Ishikawa (cell line): ENCODE data around the gene RNASE8.

ENCODE experiments used
- CREB1 ChIP-seq: IDR thresholded peaks from 2 replicates; pipeline ENCODE4 v1.6.1; 2012; ENCODE audit warnings: low read depth
- EGR1 ChIP-seq: IDR thresholded peaks from 2 replicates; pipeline ENCODE4 v1.6.1; 2012
- EP300 ChIP-seq: IDR thresholded peaks from 2 replicates; pipeline ENCODE4 v1.6.1; 2012; ENCODE audit warnings: borderline replicate concordance
- MAX ChIP-seq: IDR thresholded peaks from 2 replicates; pipeline ENCODE4 v1.6.1; 2012
- NFIC ChIP-seq: IDR thresholded peaks from 2 replicates; pipeline ENCODE4 v1.6.1; 2012
- REST ChIP-seq: IDR thresholded peaks from 2 replicates; pipeline ENCODE4 v1.6.1; 2012; ENCODE audit warnings: low read depth, mild to moderate bottlenecking
- TAF1 ChIP-seq: IDR thresholded peaks from 2 replicates; pipeline ENCODE4 v1.6.1; 2012; ENCODE audit warnings: low read depth, mild to moderate bottlenecking
- TCF12 ChIP-seq: IDR thresholded peaks from 2 replicates; pipeline ENCODE4 v1.6.1; 2012; ENCODE audit warnings: low read depth
- USF1 ChIP-seq: IDR thresholded peaks from 2 replicates; pipeline ENCODE4 v1.6.1; 2012
- YY1 ChIP-seq: IDR thresholded peaks from 2 replicates; pipeline ENCODE4 v1.6.1; 2012; ENCODE audit warnings: low read depth
- ZBTB7A ChIP-seq: IDR thresholded peaks from 2 replicates; pipeline ENCODE4 v1.6.1; 2012; ENCODE audit warnings: low read depth

GRCh38 chr14:21016413-21017190, 41.0 kb upstream of the RNASE8 start:
- no peak for TF ChIP-seq EP300
- TF ChIP-seq USF1, result no peak
- TF ChIP-seq TCF12, result no peak
- TF ChIP-seq TAF1, result no peak
- no peak for TF ChIP-seq NFIC
- no peak for TF ChIP-seq YY1
- no peak for TF ChIP-seq EGR1
- TF ChIP-seq REST, result no peak
- TF ChIP-seq ZBTB7A, result no peak
- no peak for TF ChIP-seq MAX
- TF ChIP-seq CREB1, result no peak
